GM23248 (cell line): ENCODE results near the gene SPPL2C. TPM values are rescaled to one million over a fixed set of nuclear protein-coding genes. Genes with fewer than 3 reads are reported as not detected.

ENCODE experiments used
- DNase-seq: peaks from one replicate; pipeline ENCODE4 v3.0.0-alpha.2; 2015
- H2AFZ ChIP-seq: fragments of 200-600 bp; sonication (generic); 2 replicates; pipeline ENCODE4 v1.6.1; 2016; ENCODE audit warnings: antibody characterized with exemption
- H3F3A ChIP-seq: fragments of 200-600 bp; sonication (generic); 2 replicates; pipeline ENCODE4 v1.6.1; 2016; ENCODE audit warnings: mild to moderate bottlenecking, antibody characterized with exemption, mixed run types; ENCODE audit not compliant: insufficient read depth
- H3K27ac ChIP-seq: fragments of 200-600 bp; sonication (generic); 2 replicates; pipeline ENCODE4 v1.5.1; 2016; ENCODE audit warnings: mild to moderate bottlenecking
- H3K27me3 ChIP-seq: fragments of 200-600 bp; sonication (generic); replicated peaks from 2 replicates; pipeline ENCODE4 v1.6.1; 2016; ENCODE audit warnings: mild to moderate bottlenecking; ENCODE audit not compliant: insufficient read depth
- H3K36me3 ChIP-seq: fragments of 200-600 bp; sonication (generic); 2 replicates; pipeline ENCODE4 v1.6.1; 2016; ENCODE audit warnings: low read depth, mild to moderate bottlenecking
- H3K4me1 ChIP-seq: fragments of 200-600 bp; sonication (generic); 2 replicates; pipeline ENCODE4 v1.6.1; 2016; ENCODE audit warnings: mild to moderate bottlenecking; ENCODE audit not compliant: insufficient read depth
- H3K4me2 ChIP-seq: fragments of 200-600 bp; sonication (generic); one replicate; pipeline ENCODE4 v1.6.1; 2016; ENCODE audit warnings: mild to moderate bottlenecking; ENCODE audit not compliant: unreplicated experiment
- H3K4me3 ChIP-seq: fragments of 200-600 bp; sonication (generic); 2 replicates; pipeline ENCODE4 v1.5.1; 2016; ENCODE audit warnings: mild to moderate bottlenecking
- H3K79me2 ChIP-seq: fragments of 200-600 bp; sonication (generic); 2 replicates; pipeline ENCODE4 v1.6.1; 2016; ENCODE audit warnings: mild to moderate bottlenecking; ENCODE audit not compliant: insufficient read depth
- H3K9ac ChIP-seq: fragments of 200-600 bp; sonication (generic); 2 replicates; pipeline ENCODE4 v1.6.1; 2016; ENCODE audit warnings: mild to moderate bottlenecking
- H3K9me2 ChIP-seq: fragments of 200-600 bp; sonication (generic); 2 replicates; pipeline ENCODE4 v1.6.1; 2016; ENCODE audit warnings: mixed run types, mild to moderate bottlenecking, moderate library complexity; ENCODE audit not compliant: insufficient read depth
- H3K9me3 ChIP-seq: fragments of 200-600 bp; sonication (generic); one replicate; pipeline ENCODE4 v1.6.1; 2017; ENCODE audit warnings: low read depth
- H4K20me1 ChIP-seq: fragments of 200-600 bp; sonication (generic); 2 replicates; pipeline ENCODE4 v1.6.0; 2016; ENCODE audit not compliant: insufficient read depth
- EZH2 ChIP-seq: fragments of 200-600 bp; sonication (generic); IDR thresholded peaks from 2 replicates; pipeline ENCODE4 v1.6.1; 2018; ENCODE audit warnings: antibody characterized with exemption, mild to moderate bottlenecking; ENCODE audit not compliant: insufficient read depth, poor library complexity, severe bottlenecking
- EZH2phosphoT487 ChIP-seq: fragments of 200-600 bp; sonication (generic); IDR thresholded peaks from 2 replicates; pipeline ENCODE4 v1.6.1; 2018; ENCODE audit warnings: antibody characterized with exemption, moderate library complexity, mild to moderate bottlenecking, low read depth; ENCODE audit not compliant: insufficient read depth
- WGBS, 2 experiments: methylation state at CpG; one replicate each; pipeline ENCODE4 v1.1.6; 2015 to 2017; ENCODE audit warnings: low lambda C conversion rate in 2 of 2, low coverage in 1 of 2; ENCODE audit errors: missing lambda C conversion rate in 2 of 2; 5-methylcytosine and 5-hydroxymethylcytosine counted together
- in situ Hi-C: fragments of 300-500 bp; cut with MboI; formaldehyde crosslinking; loops from 2 replicates; pipeline ENCODE4 v1.15.0; 2020
- polyA plus RNA-seq: library from polyadenylated mRNA; unstranded; fragments of >200 nt; fragmentation: Nextera tagmentation; extraction: Ambion mirVana; gene quantifications from 2 replicates; pipeline ENCODE4 v1.2.1, GENCODE V29; 2016
- total RNA-seq: library from RNA; depleted of rRNA; stranded (reverse); fragments of >200 nt; shearing (Covaris generic); gene quantifications from 2 replicates; pipeline ENCODE4 v1.2.3, GENCODE V29; 2014

The SPPL2C gene
- total and polyA plus RNA-seq, 2 experiments from 2014 or later: not detected

DNA sequence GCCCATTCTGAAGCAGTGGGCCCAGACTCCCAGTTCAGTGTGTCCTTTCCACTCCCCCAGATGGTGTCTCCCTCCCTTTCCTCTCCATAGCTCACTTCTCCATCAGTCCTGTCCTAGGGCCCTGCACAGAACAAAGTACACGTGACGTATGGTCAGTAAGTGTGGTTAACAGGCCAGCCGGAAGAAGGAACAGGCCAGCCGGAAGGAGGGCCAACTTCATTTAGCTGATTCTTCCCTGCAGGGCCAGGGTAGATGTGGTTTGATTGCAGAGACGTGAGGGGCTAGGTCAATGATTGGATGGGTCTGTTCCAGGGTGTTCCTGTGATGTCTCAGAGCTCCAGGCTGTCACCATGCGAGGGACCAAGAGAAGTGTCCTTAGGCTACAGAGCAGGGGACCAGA is 28.9 kb upstream of the SPPL2C start:
- Histone ChIP-seq H3K36me3 (no peaks in the 10 kb centered on the region), H3K27me3 (no peaks in the 10 kb centered on the region), H2AFZ (no peak overlapping the region), H3K9ac (no peak overlapping the region), H3K27ac (no peak overlapping the region), H3K79me2 (no peaks in the 10 kb centered on the region), H3K4me3 (no peak overlapping the region), H4K20me1 (no peaks in the 10 kb centered on the region), H3K4me1 (no peaks in the 10 kb centered on the region), H3K9me3 (no peaks in the 10 kb centered on the region), H3K9me2 (no peaks in the 10 kb centered on the region), H3F3A (no peaks in the 10 kb centered on the region), H3K4me2 (no peak overlapping the region)
- no peak for DNase-seq
- 57 to 59% methylated on average over 6 of the region's 6 CpGs for WGBS, 2 experiments
- no peak for TF ChIP-seq EZH2
- TF ChIP-seq EZH2phosphoT487: no peak
- in situ Hi-C loops: no loop called here

DNA sequence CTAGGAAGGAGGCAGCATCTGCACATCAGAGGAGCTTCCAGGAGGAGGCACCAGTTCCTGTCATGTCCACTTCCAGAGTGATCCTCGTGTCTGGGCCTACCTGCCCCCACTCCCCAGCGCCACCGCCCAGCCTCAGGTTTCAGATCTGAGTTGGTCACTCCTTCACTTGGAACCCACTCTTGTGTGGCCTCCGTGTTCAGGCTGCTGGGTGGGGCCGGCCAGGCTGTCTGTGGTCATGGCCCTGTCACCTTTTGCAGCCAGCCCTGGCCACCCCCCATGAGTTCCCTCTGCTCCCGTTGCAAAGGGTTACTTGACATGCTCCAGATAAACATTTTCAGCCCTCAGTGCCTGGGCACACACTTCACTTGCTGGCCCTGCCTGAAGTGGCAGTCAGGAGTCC is 26.6 kb upstream of the SPPL2C start:
- H3K36me3 ChIP-seq: no peaks in the 10 kb centered on the region
- no peak overlapping the region for H3K27ac ChIP-seq
- H3K4me3 ChIP-seq: no peak overlapping the region
- no peak overlapping the region for H2AFZ ChIP-seq
- H4K20me1 ChIP-seq: no peaks in the 10 kb centered on the region
- no peaks in the 10 kb centered on the region for H3K79me2 ChIP-seq
- in situ Hi-C loops: no loop called here
- no peaks in the 10 kb centered on the region for H3K9me3 ChIP-seq
- H3K9ac ChIP-seq: no peak overlapping the region
- H3F3A ChIP-seq: no peaks in the 10 kb centered on the region
- TF ChIP-seq EZH2: no peak
- no peak for DNase-seq
- H3K4me2 ChIP-seq: no peak overlapping the region
- WGBS, 2 experiments: 42 to 44% methylated on average over 6 of the region's 6 CpGs
- H3K4me1 ChIP-seq: no peaks in the 10 kb centered on the region
- no peaks in the 10 kb centered on the region for H3K9me2 ChIP-seq
- H3K27me3 ChIP-seq: no peaks in the 10 kb centered on the region

DNA sequence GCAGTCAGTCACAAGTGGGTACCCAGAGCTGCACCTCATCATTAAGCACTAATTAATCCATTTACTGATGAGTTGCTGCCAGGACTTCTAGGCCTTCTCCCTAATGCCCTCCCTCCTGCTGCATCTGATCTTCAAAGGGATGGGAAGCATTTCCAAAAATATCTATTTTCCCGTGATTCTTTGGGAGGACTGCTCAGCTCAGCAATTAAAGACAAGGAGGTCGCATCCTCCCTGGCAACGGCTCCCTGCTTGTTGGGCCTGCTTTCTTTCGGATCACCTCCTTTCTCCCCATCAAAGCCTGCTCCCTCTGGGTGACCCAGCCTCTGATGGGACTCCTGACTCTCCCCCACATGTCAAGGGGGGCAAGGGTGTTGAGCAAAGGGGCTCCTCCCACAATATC is 26.0 kb upstream of the SPPL2C start:
- Histone ChIP-seq H4K20me1 (no peaks in the 10 kb centered on the region), H3K27me3 (no peaks in the 10 kb centered on the region), H3K4me1 (no peaks in the 10 kb centered on the region), H3K4me3 (no peak overlapping the region), H2AFZ (no peak overlapping the region), H3K27ac (no peak overlapping the region), H3K79me2 (no peaks in the 10 kb centered on the region), H3K36me3 (no peaks in the 10 kb centered on the region), H3K9me3 (no peaks in the 10 kb centered on the region), H3K9me2 (no peaks in the 10 kb centered on the region), H3K4me2 (no peak overlapping the region), H3K9ac (no peak overlapping the region), H3F3A (no peaks in the 10 kb centered on the region)
- TF ChIP-seq EZH2phosphoT487 (no peak), EZH2 (no peak)
- 58 to 61% methylated on average over 4 of the region's 4 CpGs for WGBS, 2 experiments
- in situ Hi-C loops: no loop called here
- DNase-seq: no peak

DNA sequence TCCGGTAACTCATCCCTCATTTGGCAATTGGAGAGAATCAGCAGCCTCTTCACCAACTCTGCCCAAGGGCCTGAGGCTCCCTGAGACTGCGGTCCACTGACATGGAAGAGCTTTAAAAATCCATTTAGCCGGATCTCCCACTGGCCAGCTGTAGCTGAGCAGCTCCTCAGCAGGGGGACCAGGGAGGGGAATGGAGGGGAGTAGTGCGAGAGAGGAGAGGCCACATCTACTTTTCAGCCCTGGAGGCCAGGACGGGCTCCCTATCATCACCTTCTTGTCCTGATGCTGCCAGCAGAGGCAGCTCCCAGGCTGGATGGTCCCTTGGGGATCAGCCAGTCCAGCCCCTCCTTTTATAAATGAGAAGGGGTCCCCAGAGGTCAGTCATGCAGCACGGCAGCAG is 25.0 kb upstream of the SPPL2C start:
- Histone ChIP-seq H3K27me3 (no peaks in the 10 kb centered on the region), H3F3A (no peaks in the 10 kb centered on the region), H4K20me1 (no peaks in the 10 kb centered on the region), H3K9me3 (no peaks in the 10 kb centered on the region), H2AFZ (no peak overlapping the region), H3K27ac (no peak overlapping the region), H3K4me2 (no peak overlapping the region), H3K4me1 (no peaks in the 10 kb centered on the region), H3K9me2 (no peaks in the 10 kb centered on the region), H3K36me3 (no peaks in the 10 kb centered on the region), H3K79me2 (no peaks in the 10 kb centered on the region), H3K4me3 (no peak overlapping the region), H3K9ac (no peak overlapping the region)
- WGBS, 2 experiments: 53 to 72% methylated on average over 6 of the region's 6 CpGs
- DNase-seq: no peak
- TF ChIP-seq EZH2 (no peak), EZH2phosphoT487 (no peak)
- in situ Hi-C loops: no loop called here
